Stimulated activated CD4-positive, alpha-beta T cell treated with anti-CD3 and anti-CD28 coated beads, Interleukin-1b, Interleukin-23, amount 100 ng/mL, for 48 hours (primary cell): ENCODE data around the gene RGSL1.

ENCODE experiments used
- DNase-seq: peaks from one replicate; pipeline ENCODE4 v3.0.0-alpha.2; 2020

The RGSL1 gene

GRCh38 chr1:182595641-182596240, 145.8 kb downstream of the RGSL1 start:
- peak; percentile 69 for DNase-seq

GRCh38 chr1:182596934-182597333, 147.0 kb downstream of the RGSL1 start:
- DNase-seq = no peak

- no peak for DNase-seq
These were observed 148.3 kb downstream of the RGSL1 start for GRCh38 chr1:182598296-182598695.

- peak; percentile 45 for DNase-seq
These were observed 149.4 kb downstream of the RGSL1 start for GRCh38 chr1:182599339-182599738.

GRCh38 chr1:182600036-182600713, 150.2 kb downstream of the RGSL1 start:
- no peak for DNase-seq

GRCh38 chr1:182600745-182601415, 150.9 kb downstream of the RGSL1 start:
- DNase-seq = no peak

GRCh38 chr1:182601416-182601786, 151.5 kb downstream of the RGSL1 start:
- DNase-seq = peak; percentile 62

- no peak for DNase-seq
These were observed 152.0 kb downstream of the RGSL1 start for GRCh38 chr1:182601913-182602312.

- DNase-seq = no peak
These were observed 153.1 kb downstream of the RGSL1 start for GRCh38 chr1:182602935-182603645.

- DNase-seq = no peak
These were observed 153.8 kb downstream of the RGSL1 start for GRCh38 chr1:182603646-182604174.

GRCh38 chr1:182604175-182605164, 154.5 kb downstream of the RGSL1 start, which contains the start of gene RGS16:
RGS16 (minus strand) TSS chr1:182604389; CDS start chr1:182604259, 130 bp downstream.
- peak; percentile 95 for DNase-seq

- no peak for DNase-seq
These were observed 157.6 kb downstream of the RGSL1 start for GRCh38 chr1:182607566-182607965.

GRCh38 chr1:182608236-182608635, 158.3 kb downstream of the RGSL1 start:
- no peak for DNase-seq

- DNase-seq = no peak
These were observed 159.1 kb downstream of the RGSL1 start for GRCh38 chr1:182608845-182609610.
